Measurements from ENCODE around the gene PTPN1. TPM values are rescaled to one million over a fixed set of nuclear protein-coding genes. Genes with fewer than 3 reads are reported as not detected.

PTPN1 gene
- total and polyA plus RNA-seq, 2 experiments from 2014 or later = 16.9 to 26.4 TPM

- TF ChIP-seq ZNF462 (CRISPR knock-in tag; IDR thresholded peaks at IDR 0.05) (no peak), EZH2 (IDR thresholded peaks at IDR 0.05; ENCODE audit: low read depth, unreplicated experiment) (no peak), POLR2AphosphoS5 (IDR thresholded peaks at IDR 0.05; ENCODE audit: low read depth) (no peak), EZH2phosphoT487 (IDR thresholded peaks at IDR 0.05; ENCODE audit: unreplicated experiment) (no peak), JUNB (IDR thresholded peaks at IDR 0.05; ENCODE audit: unreplicated experiment) (no peak), CREB1 (CRISPR knock-in tag; IDR thresholded peaks at IDR 0.05; ENCODE audit: low read depth) (no peak)
- Mint-ChIP-seq H3K4me3 (no peak overlapping the region), H3K9me3 (no peaks in the 10 kb centered on the region), H3K36me3 (ENCODE audit: low read depth) (no peaks in the 10 kb centered on the region; the same call in 2 of the 3 replicates), H3K4me1 (peaks cover under 1% of the 10 kb centered on the region; the same call in 2 of the 3 replicates), H3K27ac (no peak overlapping the region), H3K27me3 (ENCODE audit: insufficient read depth, low read depth, poor library complexity) (no peaks in the 10 kb centered on the region)
- DNase-seq (ENCODE audit: low spot score) (no peak), ATAC-seq (no peak)
- Histone ChIP-seq H3K4me2 (no peak overlapping the region), H3K36me3 (ENCODE audit: insufficient read depth) (no peaks in the 10 kb centered on the region; the same call in 1 of the 2 replicates), H2AFZ (no peak overlapping the region), H3K4me3 (no peak overlapping the region), H3K9me2 (ENCODE audit: insufficient read depth) (no peaks in the 10 kb centered on the region), H3K79me2 (replicated peaks; ENCODE audit: insufficient read depth) (peaks cover 52% of the 10 kb centered on the region), H3F3A (replicated peaks; ENCODE audit: low read depth) (no peaks in the 10 kb centered on the region), H3K27me3 (ENCODE audit: insufficient read depth) (no peaks in the 10 kb centered on the region), H3K4me1 (ENCODE audit: insufficient read depth) (no peaks in the 10 kb centered on the region), H3K27ac (ENCODE audit: low read depth) (no peak overlapping the region), H4K20me1 (replicated peaks; ENCODE audit: insufficient read depth) (peaks cover 10% of the 10 kb centered on the region; the same call in 1 of the 2 replicates)
These were observed 40.3 kb downstream of the PTPN1 start for GRCh38 chr20:50550531-50550930.

GRCh38 chr20:50551288-50551687 is 41.1 kb downstream of the PTPN1 start:
- Mint-ChIP-seq H3K4me3 (no peak overlapping the region), H3K9me3 (no peaks in the 10 kb centered on the region), H3K27ac (no peak overlapping the region), H3K36me3 (ENCODE audit: low read depth) (no peaks in the 10 kb centered on the region; the same call in 2 of the 3 replicates), H3K27me3 (ENCODE audit: insufficient read depth, low read depth, poor library complexity) (no peaks in the 10 kb centered on the region), H3K4me1 (no peaks in the 10 kb centered on the region; the same call in 2 of the 3 replicates)
- H3K36me3 ChIP-seq (ENCODE audit: insufficient read depth) = no peaks in the 10 kb centered on the region; the same call in 1 of the 2 replicates
- H3K27me3 ChIP-seq (ENCODE audit: insufficient read depth) = no peaks in the 10 kb centered on the region
- H2AFZ ChIP-seq = no peak overlapping the region
- no peak overlapping the region for H3K27ac ChIP-seq (ENCODE audit: low read depth)
- H3K4me2 ChIP-seq = no peak overlapping the region
- no peaks in the 10 kb centered on the region for H3F3A ChIP-seq (replicated peaks; ENCODE audit: low read depth)
- DNase-seq (ENCODE audit: low spot score) (no peak), ATAC-seq (no peak)
- H4K20me1 ChIP-seq (replicated peaks; ENCODE audit: insufficient read depth) = peaks cover 14% of the 10 kb centered on the region; the same call in 1 of the 2 replicates
- H3K79me2 ChIP-seq (replicated peaks; ENCODE audit: insufficient read depth) = peaks cover 49% of the 10 kb centered on the region
- no peak overlapping the region for H3K4me3 ChIP-seq
- no peaks in the 10 kb centered on the region for H3K9me2 ChIP-seq (ENCODE audit: insufficient read depth)
- H3K4me1 ChIP-seq (ENCODE audit: insufficient read depth) = no peaks in the 10 kb centered on the region
- TF ChIP-seq CREB1 (CRISPR knock-in tag; IDR thresholded peaks at IDR 0.05; ENCODE audit: low read depth) (no peak), JUNB (IDR thresholded peaks at IDR 0.05; ENCODE audit: unreplicated experiment) (no peak), STAT1 (IDR thresholded peaks at IDR 0.05; ENCODE audit: unreplicated experiment) (no peak), NANOG (IDR thresholded peaks at IDR 0.05; ENCODE audit: borderline replicate concordance) (no peak), CTCF (conservative IDR thresholded peaks at IDR 0.05; ENCODE audit: low read depth in 2 of 2) (no peak), EZH2phosphoT487 (IDR thresholded peaks at IDR 0.05; ENCODE audit: unreplicated experiment) (no peak)
- TF ChIP-seq, protein P1, sequence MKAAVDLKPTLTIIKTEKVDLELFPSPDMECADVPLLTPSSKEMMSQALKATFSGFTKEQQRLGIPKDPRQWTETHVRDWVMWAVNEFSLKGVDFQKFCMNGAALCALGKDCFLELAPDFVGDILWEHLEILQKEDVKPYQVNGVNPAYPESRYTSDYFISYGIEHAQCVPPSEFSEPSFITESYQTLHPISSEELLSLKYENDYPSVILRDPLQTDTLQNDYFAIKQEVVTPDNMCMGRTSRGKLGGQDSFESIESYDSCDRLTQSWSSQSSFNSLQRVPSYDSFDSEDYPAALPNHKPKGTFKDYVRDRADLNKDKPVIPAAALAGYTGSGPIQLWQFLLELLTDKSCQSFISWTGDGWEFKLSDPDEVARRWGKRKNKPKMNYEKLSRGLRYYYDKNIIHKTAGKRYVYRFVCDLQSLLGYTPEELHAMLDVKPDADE (IDR thresholded peaks at IDR 0.05) = no peak

All from GM23338 (cell line).